Measurements from ENCODE around the gene LGR4. TPM values are rescaled to one million over a fixed set of nuclear protein-coding genes. Genes with fewer than 3 reads are reported as not detected.
A peak's percentile ranks its signal among the peaks of the same experiment; 100 is the strongest.

The LGR4 gene
- total and polyA plus RNA-seq, 11 donors: 7.4 to 39.1 (median 28.3) TPM

DNA sequence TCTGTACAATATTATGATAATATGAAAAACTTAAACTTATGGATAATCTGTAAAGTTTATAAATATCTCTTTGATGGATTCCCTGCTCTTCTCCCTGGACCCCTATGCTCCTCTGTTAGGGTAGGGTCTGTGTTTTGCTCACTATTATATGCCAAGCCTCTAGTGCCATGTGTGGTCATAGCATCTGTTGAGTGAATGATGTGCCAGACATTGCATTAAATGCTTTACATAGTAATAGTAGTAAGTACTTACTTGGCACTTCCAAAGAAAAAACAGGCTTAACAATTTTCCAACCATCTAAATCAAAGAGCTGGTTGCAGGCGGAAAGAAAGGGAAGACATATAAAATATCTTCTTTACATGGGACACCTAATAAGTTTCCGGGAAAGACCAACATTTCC is 46.8 kb downstream of the LGR4 start:
- ATAC-seq (no peak), DNase-seq (no peak)
- Histone ChIP-seq H3K36me3 (peaks cover 0 to 5% (median 0%) of the 10 kb centered on the region in 9 donors), H3K9me3 (no peaks in the 10 kb centered on the region), H3K27ac (no peak overlapping the region), H3K27me3 (no peaks in the 10 kb centered on the region), H3K4me3 (no peak overlapping the region), H3K4me1 (peaks cover 0 to 45% (median 14%) of the 10 kb centered on the region in 12 donors)
- TF ChIP-seq CTCF (IDR thresholded peaks at IDR 0.05): no peak
- no peak for TF ChIP-seq POLR2A (IDR thresholded peaks at IDR 0.05)
- WGBS, 4 donors: 86 to 94% (median 90%) methylated on average over 2 of the region's 2 CpGs
- intact Hi-C loops (cut with DNase I): no loop called here

DNA sequence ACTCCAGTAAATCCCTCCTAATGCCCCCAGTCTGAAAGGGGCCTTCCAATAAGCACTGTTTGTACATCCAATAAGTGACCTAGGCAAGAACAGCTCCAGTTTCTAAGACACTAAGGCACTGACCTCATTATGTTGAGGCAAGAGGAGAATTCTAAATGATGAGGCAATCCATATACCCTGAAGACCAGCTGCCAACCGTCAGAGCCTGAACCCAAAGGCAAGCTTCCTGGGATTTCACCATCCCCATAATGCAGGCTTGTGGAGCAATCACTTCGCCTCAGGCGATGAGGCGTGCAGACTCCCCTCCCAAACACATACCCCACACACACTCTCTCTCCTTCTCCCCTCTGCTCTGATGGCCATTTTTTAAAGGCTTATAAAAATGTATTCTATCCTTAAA is 49.5 kb downstream of the LGR4 start:
- DNase-seq: peak in 2 of 5 donors; percentile 56 to 65
- TF ChIP-seq CTCF (IDR thresholded peaks at IDR 0.05) (no peak), POLR2A (IDR thresholded peaks at IDR 0.05) (no peak)
- Histone ChIP-seq H3K9me3 (peaks cover 0 to 9% (median 0%) of the 10 kb centered on the region in 12 donors), H3K36me3 (no peaks in the 10 kb centered on the region), H3K27me3 (no peaks in the 10 kb centered on the region), H3K4me1 (peaks cover 0 to 40% (median 12%) of the 10 kb centered on the region in 12 donors), H3K27ac (peak overlapping the region in 8 of 12 donors; percentile 7 to 66 (median 46)), H3K4me3 (no peak overlapping the region)
- intact Hi-C loops (cut with DNase I): no loop called here
- ATAC-seq: peak; percentile 53 to 90 (median 76)
- WGBS, 4 donors: 72 to 86% (median 80%) methylated on average over 4 of the region's 4 CpGs

GRCh38 chr11:27421819-27422494 is 50.6 kb downstream of the LGR4 start:
- Histone ChIP-seq H3K9me3 (peaks cover 0 to 9% (median 0%) of the 10 kb centered on the region in 12 donors), H3K36me3 (no peaks in the 10 kb centered on the region), H3K4me1 (peaks cover 0 to 33% (median 10%) of the 10 kb centered on the region in 12 donors), H3K27ac (peak overlapping the region; percentile 5 to 66 (median 49)), H3K4me3 (peak overlapping the region in 1 of 12 donors; percentile 9), H3K27me3 (no peaks in the 10 kb centered on the region)
- ATAC-seq (peak in 2 of 4 donors; percentile 34 to 60), DNase-seq (no peak)
- intact Hi-C loops (cut with DNase I): no loop called here
- no peak for TF ChIP-seq CTCF (IDR thresholded peaks at IDR 0.05)
- no peak for TF ChIP-seq POLR2A (IDR thresholded peaks at IDR 0.05)
- WGBS, 4 donors: 70 to 78% (median 73%) methylated on average over 9 of the region's 9 CpGs

DNA sequence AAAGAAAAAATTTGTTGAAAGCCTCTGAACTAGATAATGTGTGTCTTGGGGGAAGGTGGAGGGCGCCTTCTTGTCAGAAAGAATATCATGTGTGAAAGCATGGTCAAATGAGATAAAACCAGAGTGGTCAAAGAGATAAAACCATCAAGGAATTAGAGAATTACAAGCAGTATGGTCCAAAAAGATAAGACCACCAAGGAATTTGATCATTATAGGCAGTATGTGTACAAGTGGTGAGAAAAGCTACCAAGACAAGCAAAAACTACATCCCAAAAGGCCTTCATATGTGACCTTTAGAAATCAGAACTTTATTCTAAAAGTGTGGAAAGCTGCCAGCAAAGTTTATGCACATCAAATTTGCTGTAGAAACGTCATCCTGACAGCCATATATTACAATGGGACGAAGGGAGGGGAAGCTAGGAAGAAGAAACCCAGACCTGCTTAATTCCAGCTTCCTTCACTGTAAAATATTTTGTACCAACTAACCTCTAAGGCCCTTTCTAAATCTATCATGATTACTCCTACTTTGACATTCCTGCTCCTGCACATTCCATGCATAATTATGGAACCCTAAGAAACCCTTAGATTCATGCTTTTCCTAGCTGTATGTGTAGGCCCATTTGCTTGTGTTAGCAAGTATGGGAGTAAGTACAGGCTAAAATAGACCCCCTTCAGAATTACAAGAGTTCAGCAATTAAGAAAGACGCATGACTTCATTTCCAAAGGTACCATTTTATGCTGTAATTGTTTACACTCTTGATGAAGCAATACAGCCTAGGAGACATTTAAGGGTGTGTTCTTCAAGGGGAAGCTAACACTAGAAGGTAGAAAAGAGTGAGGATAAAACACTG is 51.6 kb downstream of the LGR4 start:
- Histone ChIP-seq H3K27ac (peak overlapping the region in 9 of 12 donors; percentile 32 to 66 (median 52)), H3K36me3 (no peaks in the 10 kb centered on the region), H3K27me3 (no peaks in the 10 kb centered on the region), H3K4me1 (peaks cover 0 to 40% (median 7%) of the 10 kb centered on the region in 12 donors), H3K4me3 (no peak overlapping the region), H3K9me3 (peaks cover 0 to 9% (median 0%) of the 10 kb centered on the region in 12 donors)
- ATAC-seq (no peak), DNase-seq (no peak)
- TF ChIP-seq CTCF (IDR thresholded peaks at IDR 0.05) (no peak), POLR2A (IDR thresholded peaks at IDR 0.05) (no peak)
- WGBS, 4 donors: 65 to 83% (median 76%) methylated on average over 4 of the region's 4 CpGs
- intact Hi-C loops (cut with DNase I): no loop called here

All from heart left ventricle (tissue), 16 donors.